Suppressor macrophage (primary cell): Measurements from ENCODE around the gene TULP1.

ENCODE experiments used
- DNase-seq, 4 experiments: peaks; one replicate each; pipeline ENCODE4 v3.0.0-alpha.2; 2020 to 2022

The TULP1 gene

GRCh38 chr6:35457907-35458306 lies 54.8 kb downstream of the TULP1 start:
- DNase-seq = no peak

- DNase-seq = peak; percentile 40 to 70 (median 60)
Measured at GRCh38 chr6:35454391-35455110, 58.1 kb downstream of the TULP1 start.

GRCh38 chr6:35453236-35453635 lies 59.5 kb downstream of the TULP1 start:
- no peak for DNase-seq

- peak; percentile 95 to 99 (median 96) for DNase-seq
Measured at GRCh38 chr6:35452183-35453090, 60.3 kb downstream of the TULP1 start, which contains the start of gene FANCE. FANCE (plus strand) TSS chr6:35452338; CDS start chr6:35452546, 208 bp downstream.

- DNase-seq = peak in 2 of 4 experiments; percentile 20 to 28
Measured at GRCh38 chr6:35451354-35452182, 61.1 kb downstream of the TULP1 start.

GRCh38 chr6:35449287-35449881 lies 63.3 kb downstream of the TULP1 start:
- DNase-seq = peak; percentile 49 to 94 (median 82)

GRCh38 chr6:35448191-35448590 lies 64.5 kb downstream of the TULP1 start:
- no peak for DNase-seq
